Activated gamma-delta T cell treated with anti-CD3 and anti-CD28 coated beads, Interleukin-2, amount 50 U/mL, for 16 hours (primary cell): ENCODE results near the gene GABPB1.

Source experiments
- DNase-seq: peaks from one replicate; pipeline ENCODE4 v3.0.0-alpha.2; 2020; ENCODE audit warnings: low read depth

GABPB1 gene

GRCh38 chr15:50241684-50242450 lies 113.1 kb downstream of the GABPB1 start:
- no peak for DNase-seq

- no peak for DNase-seq
Measured at GRCh38 chr15:50238255-50238654, 116.7 kb downstream of the GABPB1 start.

DNA sequence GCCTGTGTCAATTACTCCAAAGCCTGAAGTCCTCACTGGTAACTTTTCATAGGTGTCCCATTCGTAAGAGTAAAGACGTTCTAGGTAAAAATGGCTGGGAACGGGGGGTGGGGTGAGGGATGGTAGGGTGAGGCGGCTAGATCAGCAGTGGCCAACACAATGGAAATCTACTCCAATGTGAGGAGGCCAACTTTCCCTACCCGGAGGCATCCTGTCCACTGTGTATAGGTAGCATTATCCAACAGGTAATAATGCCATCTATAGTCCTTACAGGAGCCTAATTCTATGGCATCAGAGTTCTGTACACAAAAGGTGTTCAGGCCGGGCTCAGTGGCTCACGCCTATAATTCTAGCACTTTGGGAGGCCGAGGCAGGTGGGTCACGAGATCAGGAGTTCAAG lies 118.6 kb downstream of the GABPB1 start:
- DNase-seq: no peak

DNA sequence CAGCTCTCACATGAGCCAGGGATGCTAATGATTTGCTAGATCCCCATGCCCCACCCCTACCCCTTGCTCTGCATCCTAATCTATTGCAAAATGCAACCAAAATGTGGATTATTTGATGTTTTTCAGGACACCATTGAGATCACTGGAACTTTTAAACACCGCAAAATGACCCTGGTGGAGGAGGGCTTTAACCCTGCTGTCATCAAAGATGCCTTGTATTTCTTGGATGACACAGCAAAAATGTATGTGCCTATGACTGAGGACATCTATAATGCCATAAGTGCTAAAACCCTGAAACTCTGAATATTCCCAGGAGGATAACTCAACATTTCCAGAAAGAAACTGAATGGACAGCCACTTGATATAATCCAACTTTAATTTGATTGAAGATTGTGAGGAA lies 119.2 kb downstream of the GABPB1 start:
- no peak for DNase-seq

DNA sequence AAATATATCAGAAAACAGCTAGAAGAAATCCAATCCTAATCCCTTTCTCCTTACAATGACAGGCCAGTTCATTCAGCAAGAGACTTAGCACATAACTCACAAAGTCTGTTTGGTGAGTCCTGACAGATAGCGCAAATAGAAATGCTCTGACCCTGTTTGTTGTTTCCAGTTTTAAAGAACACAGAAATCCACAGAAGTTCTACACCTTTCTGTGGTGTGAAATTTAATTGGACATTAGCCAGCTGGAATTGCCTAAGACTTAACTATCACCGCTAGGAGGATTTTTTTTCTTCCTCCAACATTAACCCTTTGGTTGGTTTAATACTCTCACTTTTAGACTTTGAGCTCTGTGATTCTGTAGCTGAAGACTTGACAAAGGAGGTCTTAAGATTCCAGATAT lies 120.2 kb downstream of the GABPB1 start:
- no peak for DNase-seq

DNA sequence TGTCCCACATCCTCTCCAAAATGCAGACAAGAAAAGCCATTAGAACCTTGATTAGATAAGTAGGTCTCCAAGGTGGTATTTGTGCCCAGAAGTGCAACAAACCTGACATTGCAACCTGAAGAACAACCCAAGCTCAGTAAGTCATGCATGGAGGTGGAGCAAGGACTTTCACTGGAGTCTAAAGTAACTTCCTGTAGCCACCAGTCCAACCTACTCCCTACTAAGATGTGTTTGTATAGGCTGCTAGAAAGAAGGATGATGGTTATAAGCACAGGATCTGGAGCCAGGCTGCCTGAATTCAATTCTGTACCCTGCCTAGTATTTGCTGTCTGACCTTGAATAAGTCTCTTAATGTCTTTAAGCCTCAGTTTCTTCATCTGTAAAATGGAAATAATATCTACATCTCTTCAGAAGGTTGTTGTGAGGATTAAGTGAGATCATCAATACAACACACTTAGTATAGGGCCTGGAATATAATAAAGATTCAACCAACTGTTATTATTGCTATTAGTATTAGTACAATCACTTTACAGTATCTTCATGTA lies 121.7 kb downstream of the GABPB1 start:
- DNase-seq: no peak

DNA sequence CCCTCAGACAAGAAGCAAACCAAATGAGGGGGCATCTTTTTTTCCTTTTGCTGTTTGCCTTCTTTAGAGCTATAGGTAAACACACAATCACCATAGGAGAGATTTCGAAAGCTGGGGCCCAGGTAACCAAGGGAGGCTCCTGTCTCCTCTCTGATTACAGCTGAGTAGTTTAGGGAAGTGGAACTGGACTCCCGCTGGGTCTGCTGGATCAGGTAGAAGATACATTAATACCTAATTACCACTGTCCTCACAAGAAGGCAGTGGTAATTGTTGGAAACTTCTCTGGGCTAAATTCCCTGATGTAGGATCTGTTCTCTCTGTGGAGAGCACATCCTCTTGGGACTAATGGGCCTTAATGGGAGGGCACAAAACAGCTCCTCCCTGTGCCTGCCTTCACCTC lies 122.2 kb downstream of the GABPB1 start:
- DNase-seq: no peak

DNA sequence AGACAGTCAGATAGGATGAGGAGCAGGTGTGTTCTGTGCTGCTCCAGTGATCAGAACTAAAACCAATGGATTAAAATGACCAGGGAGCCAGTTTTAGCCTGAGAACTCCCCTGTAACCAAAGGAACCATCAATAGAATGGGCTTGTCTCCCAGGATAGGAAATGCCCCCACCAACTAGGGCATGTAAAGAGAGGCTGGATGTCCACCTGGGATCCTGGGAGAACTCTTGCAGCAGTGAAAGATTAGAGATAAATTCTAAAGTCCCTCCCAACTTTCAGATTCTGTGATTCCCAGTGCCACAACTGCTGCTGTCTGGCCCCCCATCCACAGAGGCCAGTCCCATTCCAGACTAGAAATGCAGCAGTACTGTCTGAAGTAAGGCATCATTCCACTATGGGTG lies 123.2 kb downstream of the GABPB1 start:
- no peak for DNase-seq

DNA sequence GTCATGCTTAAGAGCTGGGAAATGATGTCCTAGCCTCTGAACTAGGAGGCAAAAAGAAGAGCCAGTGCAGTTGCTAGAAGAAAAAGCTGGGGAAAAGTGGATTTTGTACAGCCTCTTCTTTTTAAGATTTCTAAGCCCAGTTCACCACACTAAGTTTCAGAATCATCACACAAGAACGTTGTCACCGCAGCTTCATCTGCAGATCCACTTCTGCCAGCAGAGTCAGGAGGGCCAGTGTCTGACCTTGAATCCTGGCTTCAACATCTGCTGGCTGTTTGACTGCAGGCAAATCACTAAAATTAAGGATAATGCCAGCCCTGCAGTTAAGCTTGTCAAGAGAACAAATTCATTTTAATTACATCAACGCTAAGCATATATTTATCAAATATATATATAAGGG lies 125.7 kb downstream of the GABPB1 start:
- DNase-seq: no peak

GRCh38 chr15:50228866-50229265 lies 126.1 kb downstream of the GABPB1 start:
- no peak for DNase-seq

DNA sequence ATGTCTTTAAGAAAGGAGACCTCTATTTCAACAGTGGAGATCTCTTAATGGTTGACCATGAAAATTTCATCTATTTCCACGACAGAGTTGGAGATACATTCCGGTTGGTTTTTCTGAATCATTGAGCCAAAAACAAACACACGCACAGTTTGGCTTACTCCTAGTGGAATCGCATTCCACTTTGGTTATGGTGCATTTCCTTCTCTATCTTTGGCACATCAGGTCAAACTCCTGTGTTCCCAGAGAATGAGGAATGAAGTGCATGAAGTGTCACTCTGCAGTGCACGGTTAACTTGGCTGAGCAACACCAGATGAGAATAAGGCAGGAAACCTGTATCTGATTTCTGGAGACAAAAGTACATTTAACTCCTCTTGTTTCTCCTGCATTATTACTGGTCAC lies 127.9 kb downstream of the GABPB1 start:
- no peak for DNase-seq

- DNase-seq: no peak
Measured at GRCh38 chr15:50225938-50226337, 129.1 kb downstream of the GABPB1 start.
